ENCODE results near the gene RETN.

DNA sequence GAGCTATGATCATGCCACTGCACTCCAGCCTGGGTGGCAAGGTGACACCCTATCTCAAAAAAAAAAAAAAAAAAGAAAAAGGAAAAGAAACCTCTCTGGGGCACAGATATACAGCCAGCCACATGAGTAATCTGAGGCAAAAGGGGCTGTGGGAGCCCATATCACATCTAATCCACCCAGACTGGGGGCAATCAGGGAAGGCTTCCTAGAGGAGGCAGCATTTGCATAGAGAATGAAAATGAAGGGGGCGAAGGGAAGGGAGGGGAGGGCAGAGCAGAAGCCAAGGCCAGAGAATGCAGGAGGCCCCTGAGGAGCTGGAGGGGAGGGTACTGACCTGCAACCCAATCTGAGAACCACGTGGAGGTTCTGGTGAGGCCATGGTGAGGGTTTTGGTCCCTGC, 18.7 kb upstream of the RETN start:
- TF ChIP-seq POLR2A (IDR thresholded peaks at IDR 0.05) = no peak
- TF ChIP-seq, protein P1, sequence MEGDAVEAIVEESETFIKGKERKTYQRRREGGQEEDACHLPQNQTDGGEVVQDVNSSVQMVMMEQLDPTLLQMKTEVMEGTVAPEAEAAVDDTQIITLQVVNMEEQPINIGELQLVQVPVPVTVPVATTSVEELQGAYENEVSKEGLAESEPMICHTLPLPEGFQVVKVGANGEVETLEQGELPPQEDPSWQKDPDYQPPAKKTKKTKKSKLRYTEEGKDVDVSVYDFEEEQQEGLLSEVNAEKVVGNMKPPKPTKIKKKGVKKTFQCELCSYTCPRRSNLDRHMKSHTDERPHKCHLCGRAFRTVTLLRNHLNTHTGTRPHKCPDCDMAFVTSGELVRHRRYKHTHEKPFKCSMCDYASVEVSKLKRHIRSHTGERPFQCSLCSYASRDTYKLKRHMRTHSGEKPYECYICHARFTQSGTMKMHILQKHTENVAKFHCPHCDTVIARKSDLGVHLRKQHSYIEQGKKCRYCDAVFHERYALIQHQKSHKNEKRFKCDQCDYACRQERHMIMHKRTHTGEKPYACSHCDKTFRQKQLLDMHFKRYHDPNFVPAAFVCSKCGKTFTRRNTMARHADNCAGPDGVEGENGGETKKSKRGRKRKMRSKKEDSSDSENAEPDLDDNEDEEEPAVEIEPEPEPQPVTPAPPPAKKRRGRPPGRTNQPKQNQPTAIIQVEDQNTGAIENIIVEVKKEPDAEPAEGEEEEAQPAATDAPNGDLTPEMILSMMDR (IDR thresholded peaks at IDR 0.05) = no peak
